GM10248 (cell line): ENCODE measurements around the gene ACOX1.

ENCODE experiments used
- CTCF ChIA-PET: fragments of 300-600 bp; sonication (Branson Sonifier 250); formaldehyde crosslinking; extraction: SDS; loops from one replicate; lab custom pipeline; 2021; ENCODE audit warnings: antibody characterized with exemption; lab: Yijun Ruan, JAX
- POLR2A ChIA-PET: fragments of 350-650 bp; sonication (Branson Sonifier 250); formaldehyde crosslinking; extraction: SDS; loops from one replicate; lab custom pipeline; 2020; ENCODE audit warnings: antibody characterized with exemption; lab: Yijun Ruan, JAX
- DNase-seq: peaks from one replicate; pipeline ENCODE4 v3.0.0; 2012; ENCODE audit errors: extremely low spot score
- TF ChIP-seq, protein P1 (sequence below): IDR thresholded peaks from 2 replicates; pipeline ENCODE4 v1.5.1; 2012; ENCODE audit warnings: mild to moderate bottlenecking, low read depth; ENCODE audit errors: extremely low read depth, missing control alignments, control extremely low read depth

ACOX1 gene

GRCh38 chr17:76017481-76018339, 38.7 kb upstream of the ACOX1 start:
- TF ChIP-seq, protein P1, sequence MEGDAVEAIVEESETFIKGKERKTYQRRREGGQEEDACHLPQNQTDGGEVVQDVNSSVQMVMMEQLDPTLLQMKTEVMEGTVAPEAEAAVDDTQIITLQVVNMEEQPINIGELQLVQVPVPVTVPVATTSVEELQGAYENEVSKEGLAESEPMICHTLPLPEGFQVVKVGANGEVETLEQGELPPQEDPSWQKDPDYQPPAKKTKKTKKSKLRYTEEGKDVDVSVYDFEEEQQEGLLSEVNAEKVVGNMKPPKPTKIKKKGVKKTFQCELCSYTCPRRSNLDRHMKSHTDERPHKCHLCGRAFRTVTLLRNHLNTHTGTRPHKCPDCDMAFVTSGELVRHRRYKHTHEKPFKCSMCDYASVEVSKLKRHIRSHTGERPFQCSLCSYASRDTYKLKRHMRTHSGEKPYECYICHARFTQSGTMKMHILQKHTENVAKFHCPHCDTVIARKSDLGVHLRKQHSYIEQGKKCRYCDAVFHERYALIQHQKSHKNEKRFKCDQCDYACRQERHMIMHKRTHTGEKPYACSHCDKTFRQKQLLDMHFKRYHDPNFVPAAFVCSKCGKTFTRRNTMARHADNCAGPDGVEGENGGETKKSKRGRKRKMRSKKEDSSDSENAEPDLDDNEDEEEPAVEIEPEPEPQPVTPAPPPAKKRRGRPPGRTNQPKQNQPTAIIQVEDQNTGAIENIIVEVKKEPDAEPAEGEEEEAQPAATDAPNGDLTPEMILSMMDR: no peak
- ChIA-PET POLR2A (no interaction called here), CTCF (interaction anchor here (0.7 to 17.4 kb wide), 7 partner anchors 14 to 380 kb away, joined by 3 to 266 read pairs (median 3); partner anchors contain the start of gene CDK3)
- DNase-seq: no peak

- DNase-seq: no peak
- TF ChIP-seq, protein P1: no peak
- POLR2A ChIA-PET: interaction anchor here (0.9 kb wide), 1 partner anchor 265 kb away, joined by 3 read pairs; no protein-coding TSS in a partner anchor
- CTCF ChIA-PET: interaction anchor here (0.7 to 17.6 kb wide), 52 partner anchors 9 to 383 kb away, joined by 3 to 266 read pairs (median 5); partner anchors contain the start of genes CDK3, EVPL, EXOC7 and MRPL38
Measured at GRCh38 chr17:76014925-76015261, 35.9 kb upstream of the ACOX1 start.

DNA sequence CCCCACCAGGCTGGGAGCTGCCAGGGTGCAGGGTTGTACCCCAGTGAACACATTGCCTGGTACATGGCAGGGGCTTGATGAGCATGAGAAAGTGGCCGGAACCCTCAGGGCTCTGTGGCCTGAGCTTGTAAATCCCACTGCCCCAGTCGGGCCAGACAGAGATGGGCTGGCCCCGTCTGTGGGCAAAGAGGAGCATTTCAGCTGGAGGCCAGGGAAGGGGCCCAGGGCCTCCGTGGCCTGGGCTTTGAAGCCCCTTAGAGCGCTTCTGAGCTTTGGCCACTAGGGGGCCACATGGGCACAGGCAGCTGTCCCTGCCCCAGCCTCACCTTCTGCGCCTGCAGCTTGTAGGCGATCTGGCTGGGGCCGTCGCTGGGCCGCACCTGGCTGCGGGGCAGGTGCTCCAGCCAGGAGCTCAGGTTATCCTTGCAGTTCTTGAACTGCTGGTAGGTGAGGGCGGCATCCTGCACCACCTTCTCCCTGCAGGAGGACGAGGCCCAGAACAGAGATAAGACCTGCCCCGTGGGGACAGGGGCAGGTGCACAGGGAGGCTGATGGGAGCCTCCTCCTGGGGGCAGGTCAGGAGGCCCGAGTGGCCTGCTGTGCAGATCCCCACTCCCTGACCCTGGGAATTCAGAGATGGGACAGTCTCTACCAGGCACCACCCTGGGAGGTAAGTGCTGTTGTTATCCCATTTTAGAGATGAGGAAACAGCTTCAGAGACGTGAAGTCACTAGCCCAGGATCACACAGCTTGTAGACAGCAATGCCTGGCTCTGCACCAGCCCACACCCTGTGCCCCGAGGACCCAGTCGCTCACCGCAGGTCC, 35.3 kb upstream of the ACOX1 start:
- DNase-seq: peak; percentile 93
- TF ChIP-seq, protein P1: peak; percentile 99
- POLR2A ChIA-PET: interaction anchor here (0.9 kb wide), 1 partner anchor 265 kb away, joined by 3 read pairs; no protein-coding TSS in a partner anchor
- CTCF ChIA-PET: interaction anchor here (0.6 to 17.6 kb wide), 76 partner anchors 8 to 384 kb away, joined by 3 to 266 read pairs (median 5); partner anchors contain the start of genes CDK3, EVPL, EXOC7 and MRPL38

DNA sequence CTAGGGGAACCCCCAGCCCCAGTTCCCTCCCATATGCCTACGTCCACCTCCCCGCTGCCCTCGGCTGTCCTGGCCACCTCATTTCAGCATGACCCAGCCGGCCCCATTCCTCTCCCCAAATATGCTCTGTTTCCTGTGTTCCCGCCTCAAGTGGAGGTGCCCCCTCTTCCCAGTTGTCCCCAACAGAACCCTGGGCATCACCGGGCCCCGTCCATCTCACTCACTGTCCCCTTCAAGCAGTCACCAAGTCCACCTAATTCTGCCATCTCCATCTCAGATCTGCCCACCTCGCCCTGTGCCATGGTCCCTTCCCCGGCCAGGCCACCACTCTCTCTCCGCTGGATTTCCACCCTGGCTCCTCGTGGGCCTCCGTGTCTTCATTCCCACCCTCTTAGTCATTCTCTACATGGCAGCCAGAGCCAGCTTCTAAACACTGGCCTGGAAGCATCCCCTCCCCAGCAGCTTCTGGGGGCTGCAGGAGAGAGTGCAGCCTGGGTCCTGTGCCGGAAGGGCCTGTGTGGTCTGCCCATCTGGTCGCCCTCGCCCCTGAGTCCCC, 34.5 kb upstream of the ACOX1 start:
- TF ChIP-seq, protein P1: no peak
- POLR2A ChIA-PET: no interaction called here
- CTCF ChIA-PET: interaction anchor here (0.6 to 17.6 kb wide), 55 partner anchors 9 to 384 kb away, joined by 3 to 266 read pairs (median 5); partner anchors contain the start of genes CDK3, EVPL, EXOC7 and MRPL38
- DNase-seq: no peak

- TF ChIP-seq, protein P1: no peak
- POLR2A ChIA-PET: no interaction called here
- no peak for DNase-seq
- CTCF ChIA-PET: interaction anchor here (1.0 to 17.8 kb wide), 7 partner anchors 1 to 288 kb away, joined by 3 to 266 read pairs (median 59); partner anchors contain the start of genes CDK3 and MRPL38
Measured at GRCh38 chr17:76011951-76012350, 33.0 kb upstream of the ACOX1 start.
